IMR-90 (cell line): Measurements from ENCODE around the gene NEDD4L. TPM values are rescaled to one million over a fixed set of nuclear protein-coding genes. Genes with fewer than 3 reads are reported as not detected.
A peak's percentile ranks its signal among the peaks of the same experiment; 100 is the strongest.

Source experiments
- ATAC-seq: fragments of 200-7000 bp; cut with Tn5 transposase; 2 replicates; pipeline ENCODE4 v1.9.1; 2020; ENCODE audit warnings: low read depth, mild to moderate bottlenecking, moderate library complexity
- BruUV-seq: library from RNA; stranded (reverse); fragments of 400-500 nt; replicated peaks from 2 replicates; lab custom pipeline; 2021; lab: Mats Ljungman, UMichigan
- CTCF ChIA-PET: fragments of 300-600 bp; formaldehyde crosslinking; extraction: SDS; loops from one replicate; lab custom pipeline; 2021; ENCODE audit warnings: antibody characterized with exemption; lab: Yijun Ruan, JAX
- POLR2A ChIA-PET: fragments of 300-600 bp; sonication (Branson Sonifier 250); formaldehyde crosslinking; loops from one replicate; lab custom pipeline; 2022; ENCODE audit warnings: antibody characterized with exemption; ENCODE audit not compliant: unreplicated experiment; lab: Charles Lee
- DNase-seq: peaks from one replicate; pipeline ENCODE4 v3.0.0; 2013
- H2AFZ ChIP-seq: replicated peaks from 2 replicates; pipeline ENCODE3; 2013; ENCODE audit warnings: low read length, mild to moderate bottlenecking; ENCODE audit not compliant: poor library complexity
- H2AK5ac ChIP-seq: 2 replicates; pipeline ENCODE4 v1.6.1; 2013; ENCODE audit warnings: low read depth, low read length, inconsistent platforms
- H2AK9ac ChIP-seq: replicated peaks from 2 replicates; pipeline ENCODE3; 2013; ENCODE audit warnings: mild to moderate bottlenecking, low read depth, low read length, moderate library complexity; ENCODE audit not compliant: poor library complexity
- H2BK120ac ChIP-seq: 2 replicates; pipeline ENCODE4 v1.6.1; 2013; ENCODE audit warnings: low read depth, low read length, inconsistent platforms
- H2BK15ac ChIP-seq: 3 replicates; pipeline ENCODE4 v1.6.1; 2013; ENCODE audit warnings: low read depth, low read length, inconsistent platforms
- H2BK20ac ChIP-seq: 2 replicates; pipeline ENCODE4 v1.6.1; 2013; ENCODE audit warnings: low read depth, mild to moderate bottlenecking, inconsistent platforms, low read length, moderate library complexity
- H2BK5ac ChIP-seq: 2 replicates; pipeline ENCODE4 v1.6.1; 2013; ENCODE audit warnings: mild to moderate bottlenecking, low read depth, low read length, inconsistent platforms; ENCODE audit not compliant: poor library complexity, severe bottlenecking
- H3K14ac ChIP-seq: replicated peaks from 2 replicates; pipeline ENCODE4 v1.6.1; 2013; ENCODE audit warnings: low read depth, low read length, inconsistent platforms
- H3K18ac ChIP-seq: 2 replicates; pipeline ENCODE4 v1.6.1; 2013; ENCODE audit warnings: low read depth, low read length, control low read depth
- H3K23ac ChIP-seq: 2 replicates; pipeline ENCODE4 v1.6.1; 2013; ENCODE audit warnings: low read depth, low read length, inconsistent platforms
- H3K27ac ChIP-seq: 2 replicates; pipeline ENCODE4 v1.5.1; 2013; ENCODE audit warnings: mild to moderate bottlenecking, control low read depth, low read length; ENCODE audit not compliant: insufficient read depth
- H3K27me3 ChIP-seq: 2 replicates; pipeline ENCODE4 v1.6.1; 2013; ENCODE audit warnings: low read length; ENCODE audit not compliant: control insufficient read depth, insufficient read depth
- H3K36me3 ChIP-seq: 2 replicates; pipeline ENCODE4 v1.6.1; 2013; ENCODE audit warnings: low read length, mixed read lengths; ENCODE audit not compliant: control insufficient read depth, insufficient read depth
- H3K4ac ChIP-seq: 2 replicates; pipeline ENCODE4 v1.6.1; 2013; ENCODE audit warnings: low read depth, low read length, inconsistent platforms
- H3K4me1 ChIP-seq: 2 replicates; pipeline ENCODE4 v1.6.1; 2013; ENCODE audit warnings: low read length, mixed read lengths; ENCODE audit not compliant: control insufficient read depth, insufficient read depth
- H3K4me2 ChIP-seq: 2 replicates; pipeline ENCODE4 v1.6.1; 2013; ENCODE audit warnings: low read depth, mild to moderate bottlenecking, control low read depth, low read length, moderate library complexity
- H3K4me3 ChIP-seq: 2 replicates; pipeline ENCODE4 v1.5.1; 2013; ENCODE audit warnings: low read depth, mild to moderate bottlenecking, control low read depth, low read length, moderate library complexity; ENCODE audit not compliant: insufficient read depth
- H3K56ac ChIP-seq: 2 replicates; pipeline ENCODE4 v1.6.1; 2013; ENCODE audit warnings: low read length, inconsistent platforms; ENCODE audit not compliant: insufficient read depth; ENCODE audit errors: extremely low read depth
- H3K79me1 ChIP-seq, 2 experiments: 2 replicates each; pipeline ENCODE4 v1.6.1; 2013; ENCODE audit warnings: low read length in 2 of 2, inconsistent platforms in 1 of 2, low read depth in 1 of 2
- H3K9ac ChIP-seq: 2 replicates; pipeline ENCODE4 v1.6.1; 2013; ENCODE audit warnings: low read depth, low read length, control low read depth
- H3K9me1 ChIP-seq: 2 replicates; pipeline ENCODE4 v1.6.1; 2013; ENCODE audit warnings: low read length, inconsistent platforms; ENCODE audit not compliant: insufficient read depth
- H3K9me3 ChIP-seq: 2 replicates; pipeline ENCODE4 v1.6.1; 2013; ENCODE audit warnings: low read length; ENCODE audit not compliant: control insufficient read depth, insufficient read depth
- H4K20me1 ChIP-seq: 2 replicates; pipeline ENCODE4 v1.6.1; 2013; ENCODE audit warnings: low read length, inconsistent platforms; ENCODE audit not compliant: insufficient read depth
- H4K5ac ChIP-seq: 2 replicates; pipeline ENCODE4 v1.6.1; 2013; ENCODE audit warnings: mild to moderate bottlenecking, low read depth, low read length, control low read depth
- H4K8ac ChIP-seq, 2 experiments: 2 replicates each; pipeline ENCODE4 v1.6.1; 2013; ENCODE audit warnings: low read depth in 2 of 2, low read length in 2 of 2, control low read depth in 1 of 2, inconsistent platforms in 1 of 2
- H4K91ac ChIP-seq: 2 replicates; pipeline ENCODE4 v1.6.1; 2013; ENCODE audit warnings: low read depth, low read length, inconsistent platforms; ENCODE audit not compliant: insufficient read depth
- BHLHE40 ChIP-seq: fragments of 150-350 bp; IDR thresholded peaks from 2 replicates; pipeline ENCODE4 v1.6.1; 2016; ENCODE audit warnings: mild to moderate bottlenecking, low read depth, low read length
- FOS ChIP-seq: fragments of 150-350 bp; IDR thresholded peaks from 2 replicates; pipeline ENCODE4 v1.6.1; 2016; ENCODE audit warnings: low read depth, low read length
- RFX5 ChIP-seq: IDR thresholded peaks from 2 replicates; pipeline ENCODE4 v1.8.0; 2012; ENCODE audit warnings: low read depth, mild to moderate bottlenecking, low read length, moderate library complexity
- WGBS, 2 experiments: methylation state at CpG; one replicate each; pipeline versions ENCODE4 v1.1.5 to v1.1.7; 2013; ENCODE audit warnings: missing lambda C conversion rate in 2 of 2; ENCODE audit not compliant: insufficient read length in 1 of 2; ENCODE audit errors: extremely low coverage in 2 of 2; 5-methylcytosine and 5-hydroxymethylcytosine counted together
- dilution Hi-C: fragments of 300-500 bp; cut with HindIII; formaldehyde crosslinking; loops from one replicate; pipeline ENCODE4 v1.14.3; 2018; ENCODE audit warnings: low sequenced_read_pairs; ENCODE audit not compliant: unreplicated experiment
- in situ Hi-C: fragments of 300-500 bp; cut with MboI; formaldehyde crosslinking; loops from 3 replicates; pipeline ENCODE4 v1.14.3; 2019; ENCODE audit warnings: low sequenced_read_pairs, inconsistent platforms, mixed read lengths
- intact Hi-C: fragments of 100-400 bp; cut with micrococcal nuclease; formaldehyde crosslinking; loops from 2 replicates; pipeline ENCODE4 v1.10.0; 2022
- polyA plus RNA-seq, 3 experiments: library from polyadenylated mRNA; depleted of rRNA; stranded (reverse); fragments of >200 nt; gene quantifications; 2 replicates each; pipeline ENCODE4 v1.2.3, GENCODE V29; 2012; ENCODE audit warnings: low replicate concordance in 1 of 3
- total RNA-seq: library from RNA; depleted of rRNA; stranded (reverse); fragments of >200 nt; gene quantifications from 2 replicates; pipeline ENCODE4 v1.2.3, GENCODE V29; 2012

NEDD4L gene
- total and polyA plus RNA-seq, 2 of the 4 experiments (the other 2 are of a cell fraction) = 10.0 to 10.9 TPM

- H2AK5ac ChIP-seq = peak overlapping the region; percentile 18; the same call in 1 of the 2 replicates
- peak overlapping the region in 1 of 2 experiments; percentile 61; a peak in 2 of 4 replicates for H4K8ac ChIP-seq
- no peaks in the 10 kb centered on the region; the same call in 1 of the 2 replicates for H3K9me1 ChIP-seq
- 0 out of 2 replicates have a peak overlapping the region, but pooled peaks have one; percentile 31 for H3K18ac ChIP-seq
- TF ChIP-seq BHLHE40 = 0 out of 2 replicates have a peak, but pooled peaks have one; percentile 3
- no peak for TF ChIP-seq RFX5
- TF ChIP-seq FOS = peak; percentile 74
- no peaks in the 10 kb centered on the region; the same call in 1 of the 2 replicates for H3K27me3 ChIP-seq
- DNase-seq (peak; percentile 81), ATAC-seq (peak; percentile 90)
- no peak overlapping the region for H2AFZ ChIP-seq
- H4K5ac ChIP-seq = no peak overlapping the region
- H3K4me2 ChIP-seq = peak overlapping the region; percentile 83
- POLR2A ChIA-PET = no interaction called here
- H2BK5ac ChIP-seq = no peak overlapping the region
- no TSS peak for BruUV-seq
- H3K4ac ChIP-seq = peak overlapping the region; percentile 75
- dilution Hi-C loops = no loop called here
- peaks cover 8% of the 10 kb centered on the region for H3K4me1 ChIP-seq
- no peak overlapping the region for H3K4me3 ChIP-seq
- H3K27ac ChIP-seq = no peak overlapping the region
- H3K9me3 ChIP-seq = no peaks in the 10 kb centered on the region
- peak overlapping the region; percentile 64 for H2BK20ac ChIP-seq
- H3K36me3 ChIP-seq = no peaks in the 10 kb centered on the region
- in situ Hi-C loops = no loop called here
- H3K14ac ChIP-seq = 0 out of 2 replicates have a peak overlapping the region, but pooled peaks have one; percentile 53
- H4K91ac ChIP-seq = 0 out of 2 replicates have a peak overlapping the region, but pooled peaks have one; percentile 36
- H3K56ac ChIP-seq = no peak overlapping the region
- intact Hi-C loops = no loop called here
- H2BK120ac ChIP-seq = peak overlapping the region; percentile 53; the same call in 1 of the 2 replicates
- WGBS, 2 experiments = no CpG with 5 or more reads among the region's 3 CpGs
- no peak overlapping the region for H2AK9ac ChIP-seq
- H3K79me1 ChIP-seq = no peaks in the 10 kb centered on the region
- CTCF ChIA-PET = interaction anchor here (1.8 kb wide), 1 partner anchor 45 kb away, joined by 5 read pairs; no protein-coding TSS in a partner anchor
- H2BK15ac ChIP-seq = peak overlapping the region; percentile 75; the same call in 2 of the 3 replicates
- no peak overlapping the region for H3K9ac ChIP-seq
- H4K20me1 ChIP-seq = no peaks in the 10 kb centered on the region
- no peak overlapping the region for H3K23ac ChIP-seq
Observed at GRCh38 chr18:58004317-58004716, 39.7 kb upstream of the NEDD4L start.
